IMR-90 (cell line): Measurements from ENCODE around the gene WDR90. TPM values are rescaled to one million over a fixed set of nuclear protein-coding genes. Genes with fewer than 3 reads are reported as not detected.

Experiments used
- ATAC-seq: fragments of 200-7000 bp; cut with Tn5 transposase; 2 replicates; pipeline ENCODE4 v1.9.1; 2020; ENCODE audit warnings: low read depth, mild to moderate bottlenecking, moderate library complexity
- BruUV-seq: library from RNA; stranded (reverse); fragments of 400-500 nt; replicated peaks from 2 replicates; lab custom pipeline; 2021; lab: Mats Ljungman, UMichigan
- CTCF ChIA-PET: fragments of 300-600 bp; formaldehyde crosslinking; extraction: SDS; loops from one replicate; lab custom pipeline; 2021; ENCODE audit warnings: antibody characterized with exemption; lab: Yijun Ruan, JAX
- POLR2A ChIA-PET: fragments of 300-600 bp; sonication (Branson Sonifier 250); formaldehyde crosslinking; loops from one replicate; lab custom pipeline; 2022; ENCODE audit warnings: antibody characterized with exemption; ENCODE audit not compliant: unreplicated experiment; lab: Charles Lee
- DNase-seq: peaks from one replicate; pipeline ENCODE4 v3.0.0; 2013
- H2AFZ ChIP-seq: replicated peaks from 2 replicates; pipeline ENCODE3; 2013; ENCODE audit warnings: low read length, mild to moderate bottlenecking; ENCODE audit not compliant: poor library complexity
- H2AK5ac ChIP-seq: 2 replicates; pipeline ENCODE4 v1.6.1; 2013; ENCODE audit warnings: low read depth, low read length, inconsistent platforms
- H2AK9ac ChIP-seq: replicated peaks from 2 replicates; pipeline ENCODE3; 2013; ENCODE audit warnings: mild to moderate bottlenecking, low read depth, low read length, moderate library complexity; ENCODE audit not compliant: poor library complexity
- H2BK120ac ChIP-seq: 2 replicates; pipeline ENCODE4 v1.6.1; 2013; ENCODE audit warnings: low read depth, low read length, inconsistent platforms
- H2BK15ac ChIP-seq: 3 replicates; pipeline ENCODE4 v1.6.1; 2013; ENCODE audit warnings: low read depth, low read length, inconsistent platforms
- H2BK20ac ChIP-seq: 2 replicates; pipeline ENCODE4 v1.6.1; 2013; ENCODE audit warnings: low read depth, mild to moderate bottlenecking, inconsistent platforms, low read length, moderate library complexity
- H2BK5ac ChIP-seq: 2 replicates; pipeline ENCODE4 v1.6.1; 2013; ENCODE audit warnings: mild to moderate bottlenecking, low read depth, low read length, inconsistent platforms; ENCODE audit not compliant: poor library complexity, severe bottlenecking
- H3K14ac ChIP-seq: replicated peaks from 2 replicates; pipeline ENCODE4 v1.6.1; 2013; ENCODE audit warnings: low read depth, low read length, inconsistent platforms
- H3K18ac ChIP-seq: 2 replicates; pipeline ENCODE4 v1.6.1; 2013; ENCODE audit warnings: low read depth, low read length, control low read depth
- H3K23ac ChIP-seq: 2 replicates; pipeline ENCODE4 v1.6.1; 2013; ENCODE audit warnings: low read depth, low read length, inconsistent platforms
- H3K27ac ChIP-seq: 2 replicates; pipeline ENCODE4 v1.5.1; 2013; ENCODE audit warnings: mild to moderate bottlenecking, control low read depth, low read length; ENCODE audit not compliant: insufficient read depth
- H3K27me3 ChIP-seq: 2 replicates; pipeline ENCODE4 v1.6.1; 2013; ENCODE audit warnings: low read length; ENCODE audit not compliant: control insufficient read depth, insufficient read depth
- H3K36me3 ChIP-seq: 2 replicates; pipeline ENCODE4 v1.6.1; 2013; ENCODE audit warnings: low read length, mixed read lengths; ENCODE audit not compliant: control insufficient read depth, insufficient read depth
- H3K4ac ChIP-seq: 2 replicates; pipeline ENCODE4 v1.6.1; 2013; ENCODE audit warnings: low read depth, low read length, inconsistent platforms
- H3K4me1 ChIP-seq: 2 replicates; pipeline ENCODE4 v1.6.1; 2013; ENCODE audit warnings: low read length, mixed read lengths; ENCODE audit not compliant: control insufficient read depth, insufficient read depth
- H3K4me2 ChIP-seq: 2 replicates; pipeline ENCODE4 v1.6.1; 2013; ENCODE audit warnings: low read depth, mild to moderate bottlenecking, control low read depth, low read length, moderate library complexity
- H3K4me3 ChIP-seq: 2 replicates; pipeline ENCODE4 v1.5.1; 2013; ENCODE audit warnings: low read depth, mild to moderate bottlenecking, control low read depth, low read length, moderate library complexity; ENCODE audit not compliant: insufficient read depth
- H3K56ac ChIP-seq: 2 replicates; pipeline ENCODE4 v1.6.1; 2013; ENCODE audit warnings: low read length, inconsistent platforms; ENCODE audit not compliant: insufficient read depth; ENCODE audit errors: extremely low read depth
- H3K79me1 ChIP-seq, 2 experiments: 2 replicates each; pipeline ENCODE4 v1.6.1; 2013; ENCODE audit warnings: low read length in 2 of 2, inconsistent platforms in 1 of 2, low read depth in 1 of 2
- H3K9ac ChIP-seq: 2 replicates; pipeline ENCODE4 v1.6.1; 2013; ENCODE audit warnings: low read depth, low read length, control low read depth
- H3K9me1 ChIP-seq: 2 replicates; pipeline ENCODE4 v1.6.1; 2013; ENCODE audit warnings: low read length, inconsistent platforms; ENCODE audit not compliant: insufficient read depth
- H3K9me3 ChIP-seq: 2 replicates; pipeline ENCODE4 v1.6.1; 2013; ENCODE audit warnings: low read length; ENCODE audit not compliant: control insufficient read depth, insufficient read depth
- H4K20me1 ChIP-seq: 2 replicates; pipeline ENCODE4 v1.6.1; 2013; ENCODE audit warnings: low read length, inconsistent platforms; ENCODE audit not compliant: insufficient read depth
- H4K5ac ChIP-seq: 2 replicates; pipeline ENCODE4 v1.6.1; 2013; ENCODE audit warnings: mild to moderate bottlenecking, low read depth, low read length, control low read depth
- H4K8ac ChIP-seq, 2 experiments: 2 replicates each; pipeline ENCODE4 v1.6.1; 2013; ENCODE audit warnings: low read depth in 2 of 2, low read length in 2 of 2, control low read depth in 1 of 2, inconsistent platforms in 1 of 2
- H4K91ac ChIP-seq: 2 replicates; pipeline ENCODE4 v1.6.1; 2013; ENCODE audit warnings: low read depth, low read length, inconsistent platforms; ENCODE audit not compliant: insufficient read depth
- BHLHE40 ChIP-seq: fragments of 150-350 bp; IDR thresholded peaks from 2 replicates; pipeline ENCODE4 v1.6.1; 2016; ENCODE audit warnings: mild to moderate bottlenecking, low read depth, low read length
- CTCF ChIP-seq: conservative IDR thresholded peaks from 2 replicates; pipeline ENCODE4 v1.5.1; 2012; ENCODE audit warnings: mild to moderate bottlenecking, low read depth, low read length, improper control_type of control experiment
- MAZ ChIP-seq: IDR thresholded peaks from 2 replicates; pipeline ENCODE4 v1.6.1; 2012; ENCODE audit warnings: low read depth, mild to moderate bottlenecking, low read length, improper control_type of control experiment, moderate library complexity, borderline replicate concordance
- MXI1 ChIP-seq: IDR thresholded peaks from 2 replicates; pipeline ENCODE4 v1.6.1; 2012; ENCODE audit warnings: low read depth, mild to moderate bottlenecking, low read length, moderate library complexity, borderline replicate concordance
- POLR2A ChIP-seq: IDR thresholded peaks from 2 replicates; pipeline ENCODE4 v1.6.1; 2012; ENCODE audit warnings: mild to moderate bottlenecking, low read depth, low read length
- RAD21 ChIP-seq: IDR thresholded peaks from 2 replicates; pipeline ENCODE4 v1.6.1; 2012; ENCODE audit warnings: low read length, improper control_type of control experiment
- RFX5 ChIP-seq: IDR thresholded peaks from 2 replicates; pipeline ENCODE4 v1.8.0; 2012; ENCODE audit warnings: low read depth, mild to moderate bottlenecking, low read length, moderate library complexity
- SMC3 ChIP-seq: fragments of 150-350 bp; IDR thresholded peaks from 2 replicates; pipeline ENCODE4 v1.6.1; 2016; ENCODE audit warnings: low read depth, mild to moderate bottlenecking, antibody characterized with exemption, low read length, moderate library complexity
- WGBS, 2 experiments: methylation state at CpG; one replicate each; pipeline versions ENCODE4 v1.1.5 to v1.1.7; 2013; ENCODE audit warnings: missing lambda C conversion rate in 2 of 2; ENCODE audit not compliant: insufficient read length in 1 of 2; ENCODE audit errors: extremely low coverage in 2 of 2; 5-methylcytosine and 5-hydroxymethylcytosine counted together
- dilution Hi-C: fragments of 300-500 bp; cut with HindIII; formaldehyde crosslinking; loops from one replicate; pipeline ENCODE4 v1.14.3; 2018; ENCODE audit warnings: low sequenced_read_pairs; ENCODE audit not compliant: unreplicated experiment
- in situ Hi-C: fragments of 300-500 bp; cut with MboI; formaldehyde crosslinking; loops from 3 replicates; pipeline ENCODE4 v1.14.3; 2019; ENCODE audit warnings: low sequenced_read_pairs, inconsistent platforms, mixed read lengths
- intact Hi-C: fragments of 100-400 bp; cut with micrococcal nuclease; formaldehyde crosslinking; loops from 2 replicates; pipeline ENCODE4 v1.10.0; 2022
- polyA plus RNA-seq, 3 experiments: library from polyadenylated mRNA; depleted of rRNA; stranded (reverse); fragments of >200 nt; gene quantifications; 2 replicates each; pipeline ENCODE4 v1.2.3, GENCODE V29; 2012; ENCODE audit warnings: low replicate concordance in 1 of 3
- total RNA-seq: library from RNA; depleted of rRNA; stranded (reverse); fragments of >200 nt; gene quantifications from 2 replicates; pipeline ENCODE4 v1.2.3, GENCODE V29; 2012

Gene WDR90
- total and polyA plus RNA-seq, 2 of the 4 experiments (the other 2 are of a cell fraction), result 1.4 to 18.7 TPM

GRCh38 chr16:680625-680945 lies 31.4 kb downstream of the WDR90 start (continued):
- no peak for TF ChIP-seq RFX5
- no peak for TF ChIP-seq SMC3
- no peak for TF ChIP-seq MAZ
- no peak for TF ChIP-seq RAD21
- no peak for TF ChIP-seq MXI1

- Histone ChIP-seq H3K27me3 (no peaks in the 10 kb centered on the region), H3K9me3 (no peaks in the 10 kb centered on the region), H3K4ac (no peak overlapping the region), H2BK120ac (no peak overlapping the region), H3K4me3 (peak overlapping the region; percentile 96), H3K56ac (no peak overlapping the region), H4K8ac (no peak overlapping the region; a peak in 1 of 4 replicates), H3K9me1 (peaks cover 15% of the 10 kb centered on the region), H2AK9ac (peak overlapping the region; percentile 95), H3K4me1 (peaks cover 20% of the 10 kb centered on the region), H2BK5ac (peak overlapping the region; percentile 14), H3K14ac (0 out of 2 replicates have a peak overlapping the region, but pooled peaks have one; percentile 23), H2AK5ac (peak overlapping the region; percentile 11; the same call in 1 of the 2 replicates), H2AFZ (no peak overlapping the region), H4K20me1 (peaks cover 34% of the 10 kb centered on the region), H3K79me1 (peaks cover 9 to 40% of the 10 kb centered on the region in 2 experiments; a peak in 3 of 4 replicates), H3K4me2 (peak overlapping the region; percentile 98), H2BK15ac (no peak overlapping the region), H3K18ac (no peak overlapping the region), H2BK20ac (no peak overlapping the region), H3K23ac (peak overlapping the region; percentile 39; the same call in 1 of the 2 replicates), H3K9ac (peak overlapping the region; percentile 80), H4K5ac (no peak overlapping the region; the same call in 1 of the 2 replicates), H3K36me3 (peaks cover 32% of the 10 kb centered on the region), H3K27ac (peak overlapping the region; percentile 82), H4K91ac (no peak overlapping the region)
- ChIA-PET CTCF (no interaction called here), POLR2A (no interaction called here)
- no TSS peak for BruUV-seq
- no peak for ATAC-seq
- no peak for TF ChIP-seq MAZ
- no peak for TF ChIP-seq POLR2A
- peak; percentile 16; the same call in 1 of the 2 replicates for TF ChIP-seq CTCF
- no peak for TF ChIP-seq BHLHE40
- no peak for TF ChIP-seq SMC3
- WGBS, 2 experiments, result 48% methylated on average over 25 of the region's 44 CpGs; no CpG with 5 or more reads in 1 of the 2 experiments
- in situ Hi-C loops (no loop called here), dilution Hi-C loops (no loop called here), intact Hi-C loops (no loop called here)
- DNase-seq, result peak; percentile 49
Measured at GRCh38 chr16:680967-681745, 32.0 kb downstream of the WDR90 start.
